K562 (cell line): ENCODE data around the gene LGALS8. TPM values are rescaled to one million over a fixed set of nuclear protein-coding genes. Genes with fewer than 3 reads are reported as not detected.
A peak's percentile ranks its signal among the peaks of the same experiment; 100 is the strongest.

Experiments
- CREB1 ChIP-seq, 2 experiments: sonication (generic) in 1 of 2; formaldehyde crosslinking in 1 of 2; IDR thresholded peaks; 2 replicates each; pipeline versions ENCODE4 v1.6.1 to v1.8.0; 2012 to 2022; ENCODE audit warnings: inconsistent platforms in 1 of 2, mild to moderate bottlenecking in 1 of 2, missing genetic modification reagents in 1 of 2, moderate library complexity in 1 of 2
- IFI16 ChIP-seq: fragments of 250-450 bp; sonication (Bioruptor Pico); IDR thresholded peaks from 2 replicates; pipeline ENCODE4 v2.1.2; 2022; ENCODE audit warnings: mild to moderate bottlenecking, inconsistent platforms
- KLF13 ChIP-seq: fragments of 450-650 bp; IDR thresholded peaks from 2 replicates; pipeline ENCODE4 v1.6.1; 2016; ENCODE audit warnings: missing genetic modification characterization, low read depth, mild to moderate bottlenecking, missing compliant biosample characterization, moderate library complexity, borderline replicate concordance
- MEF2D ChIP-seq: conservative IDR thresholded peaks from 2 replicates; pipeline ENCODE4 v1.6.1; 2016; ENCODE audit warnings: low read depth, missing genetic modification characterization, missing compliant biosample characterization
- PHTF2 ChIP-seq: fragments of 250-450 bp; sonication (Bioruptor Pico); IDR thresholded peaks from 2 replicates; pipeline ENCODE4 v1.5.0; 2021; ENCODE audit warnings: mild to moderate bottlenecking
- RAD21 ChIP-seq, 2 experiments: fragments of 250-450 bp in 1 of 2; fragments of 450-650 bp in 1 of 2; sonication (Bioruptor Pico) in 1 of 2; formaldehyde crosslinking in 1 of 2; IDR thresholded peaks in 1 of 2; conservative IDR thresholded peaks in 1 of 2; 2 replicates each; pipeline versions ENCODE4 v1.4.0 to v1.8.0; 2020 to 2022; ENCODE audit warnings: mild to moderate bottlenecking in 2 of 2, moderate library complexity in 1 of 2
- RBM17 ChIP-seq: fragments of 200-400 bp; formaldehyde crosslinking; IDR thresholded peaks from 2 replicates; pipeline ENCODE4 v1.6.1; 2017; ENCODE audit warnings: low read depth, mild to moderate bottlenecking, low read length, borderline replicate concordance
- SIN3B ChIP-seq: fragments of 450-650 bp; IDR thresholded peaks from 2 replicates; pipeline ENCODE4 v1.6.1; 2017; ENCODE audit warnings: low read depth, mild to moderate bottlenecking, moderate library complexity
- SRSF3 ChIP-seq: fragments of 200-400 bp; formaldehyde crosslinking; IDR thresholded peaks from 2 replicates; pipeline ENCODE4 v1.6.1; 2016; ENCODE audit warnings: mild to moderate bottlenecking, low read length, moderate library complexity; ENCODE audit not compliant: insufficient read depth
- SRSF7 ChIP-seq: fragments of 200-400 bp; formaldehyde crosslinking; optimal IDR thresholded peaks from 2 replicates; pipeline ENCODE3; 2017; ENCODE audit warnings: mild to moderate bottlenecking, low read depth, low read length
- ZFX ChIP-seq: sonication (generic); formaldehyde crosslinking; IDR thresholded peaks from 2 replicates; pipeline ENCODE4 v1.8.0; 2022; ENCODE audit warnings: mild to moderate bottlenecking, missing genetic modification reagents, moderate library complexity
- ZNF224 ChIP-seq: sonication (generic); formaldehyde crosslinking; IDR thresholded peaks from 2 replicates; pipeline ENCODE4 v1.8.0; 2022; ENCODE audit warnings: mild to moderate bottlenecking, missing genetic modification reagents
- polyA plus RNA-seq, 8 experiments: library from polyadenylated mRNA; depleted of rRNA in 4 of 8; stranded (reverse) in 5 of 8; unstranded in 3 of 8; fragments of >200 nt; fragmentation: Nextera tagmentation in 2 of 8; fragmentation: Illumina TruSeq in 1 of 8; extraction: Ambion mirVana in 2 of 8; extraction: Trizol in 1 of 8; gene quantifications; 2 replicates each; pipeline versions ENCODE4 v1.2.1 to v1.2.3, GENCODE V29; 2011 to 2014; ENCODE audit warnings: inconsistent platforms in 1 of 8, missing spikeins in 1 of 8
- total RNA-seq, 7 experiments: library from RNA; depleted of rRNA in 6 of 7; stranded (reverse); fragments of >200 nt in 6 of 7; fragmentation: Illumina TruSeq in 2 of 7; extraction: Trizol in 2 of 7; gene quantifications; 2 replicates each; pipeline versions ENCODE4 v1.2.1 to v1.2.3, GENCODE V29; 2011 to 2021; ENCODE audit warnings: low replicate concordance in 1 of 7
- TF ChIP-seq, protein P1 (sequence below): fragments of 250-450 bp; sonication (Bioruptor Pico); IDR thresholded peaks from 2 replicates; pipeline ENCODE4 v1.8.0; 2021; ENCODE audit warnings: borderline replicate concordance, mild to moderate bottlenecking, moderate library complexity; ENCODE audit not compliant: poor library complexity, severe bottlenecking
- TF ChIP-seq, protein P2 (sequence below): sonication (generic); formaldehyde crosslinking; IDR thresholded peaks from 2 replicates; pipeline ENCODE4 v1.8.1; 2023; ENCODE audit warnings: mild to moderate bottlenecking, missing genetic modification reagents
- TF ChIP-seq, protein P3 (sequence below), 2 experiments: fragments of 150-350 bp in 1 of 2; IDR thresholded peaks; 2 replicates each; pipeline ENCODE4 v1.6.1; 2012 to 2016; ENCODE audit warnings: low read depth in 2 of 2, low read length in 2 of 2, mild to moderate bottlenecking in 1 of 2, moderate library complexity in 1 of 2
- TF ChIP-seq, protein P4 (sequence below), 2 experiments: IDR thresholded peaks; 2 replicates each; pipeline ENCODE4 v1.6.1; 2012; ENCODE audit warnings: improper control_type of control experiment in 2 of 2, low read depth in 2 of 2, low read length in 2 of 2, borderline replicate concordance in 1 of 2

The LGALS8 gene
- total and polyA plus RNA-seq, 9 of the 15 experiments (the other 6 are each of a cell fraction or from before 2014, with no cell fraction given) = 57.4 to 87.7 (median 70.3) TPM

DNA sequence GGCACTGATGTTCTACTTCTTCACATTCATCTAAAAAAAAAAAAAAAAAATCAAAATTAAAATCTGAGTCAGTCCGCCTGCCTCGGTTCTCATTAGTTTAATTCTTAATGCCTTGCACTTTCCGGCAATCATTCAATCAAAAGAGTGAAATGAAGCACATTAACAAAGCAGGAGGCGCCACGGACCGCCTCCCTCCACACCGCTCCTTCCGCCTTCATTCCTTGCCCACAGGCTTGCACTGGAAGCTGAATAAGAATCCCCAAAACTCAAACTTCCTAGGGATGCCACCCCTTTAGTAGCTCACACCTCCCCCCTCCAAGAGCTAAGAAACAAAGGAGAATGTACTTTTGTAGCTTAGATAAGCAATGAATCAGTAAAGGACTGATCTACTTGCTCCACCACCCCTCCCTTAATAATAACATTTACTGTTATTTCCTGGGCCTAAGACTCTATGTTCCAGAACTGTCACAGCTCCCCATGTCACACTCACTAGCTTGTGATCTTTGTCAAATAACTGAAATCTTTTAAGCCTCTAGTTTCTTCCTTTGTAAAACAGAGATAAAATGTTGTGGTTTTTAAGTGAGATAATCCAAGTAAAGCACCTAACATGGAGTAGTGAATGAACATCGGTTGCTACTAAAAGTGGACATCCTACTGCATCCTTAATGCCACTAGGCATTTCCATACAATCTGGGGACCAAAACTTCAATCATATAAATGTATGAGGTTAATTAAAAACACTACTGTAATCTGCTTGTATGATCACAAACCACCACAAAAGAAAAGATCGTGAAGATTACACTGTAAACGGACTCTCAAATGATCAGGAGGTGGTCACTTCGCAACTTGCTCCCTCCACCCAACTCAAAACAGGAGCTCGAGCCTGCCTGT lies 27.4 kb downstream of the LGALS8 start (continued):
- TF ChIP-seq SRSF3 (no peak), IFI16 (CRISPR knock-in tag) (no peak), RBM17 (no peak), CREB1 (IDR thresholded peaks at IDR 0.05) (no peak), CREB1 (CRISPR knock-in tag; IDR thresholded peaks at IDR 0.05) (no peak), MEF2D (tag) (peak; percentile 61; the same call in 1 of the 2 replicates), KLF13 (tag) (no peak), PHTF2 (no peak), RAD21 (CRISPR knock-in tag; conservative IDR thresholded peaks at IDR 0.05 in 1 of 2, IDR thresholded peaks at IDR 0.05 in 1 of 2) (0 out of 4 replicates have a peak, but pooled peaks of 1 of the 2 experiments have one; percentile 8), SRSF7 (no peak), ZNF224 (CRISPR knock-in tag) (no peak), SIN3B (no peak), ZFX (CRISPR knock-in tag) (no peak)
- TF ChIP-seq, protein P1, sequence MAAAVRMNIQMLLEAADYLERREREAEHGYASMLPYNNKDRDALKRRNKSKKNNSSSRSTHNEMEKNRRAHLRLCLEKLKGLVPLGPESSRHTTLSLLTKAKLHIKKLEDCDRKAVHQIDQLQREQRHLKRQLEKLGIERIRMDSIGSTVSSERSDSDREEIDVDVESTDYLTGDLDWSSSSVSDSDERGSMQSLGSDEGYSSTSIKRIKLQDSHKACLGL = no peak
- TF ChIP-seq, protein P2, sequence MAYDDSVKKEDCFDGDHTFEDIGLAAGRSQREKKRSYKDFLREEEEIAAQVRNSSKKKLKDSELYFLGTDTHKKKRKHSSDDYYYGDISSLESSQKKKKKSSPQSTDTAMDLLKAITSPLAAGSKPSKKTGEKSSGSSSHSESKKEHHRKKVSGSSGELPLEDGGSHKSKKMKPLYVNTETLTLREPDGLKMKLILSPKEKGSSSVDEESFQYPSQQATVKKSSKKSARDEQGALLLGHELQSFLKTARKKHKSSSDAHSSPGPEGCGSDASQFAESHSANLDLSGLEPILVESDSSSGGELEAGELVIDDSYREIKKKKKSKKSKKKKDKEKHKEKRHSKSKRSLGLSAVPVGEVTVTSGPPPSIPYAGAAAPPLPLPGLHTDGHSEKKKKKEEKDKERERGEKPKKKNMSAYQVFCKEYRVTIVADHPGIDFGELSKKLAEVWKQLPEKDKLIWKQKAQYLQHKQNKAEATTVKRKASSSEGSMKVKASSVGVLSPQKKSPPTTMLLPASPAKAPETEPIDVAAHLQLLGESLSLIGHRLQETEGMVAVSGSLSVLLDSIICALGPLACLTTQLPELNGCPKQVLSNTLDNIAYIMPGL (CRISPR knock-in tag) = no peak
- TF ChIP-seq, protein P3, sequence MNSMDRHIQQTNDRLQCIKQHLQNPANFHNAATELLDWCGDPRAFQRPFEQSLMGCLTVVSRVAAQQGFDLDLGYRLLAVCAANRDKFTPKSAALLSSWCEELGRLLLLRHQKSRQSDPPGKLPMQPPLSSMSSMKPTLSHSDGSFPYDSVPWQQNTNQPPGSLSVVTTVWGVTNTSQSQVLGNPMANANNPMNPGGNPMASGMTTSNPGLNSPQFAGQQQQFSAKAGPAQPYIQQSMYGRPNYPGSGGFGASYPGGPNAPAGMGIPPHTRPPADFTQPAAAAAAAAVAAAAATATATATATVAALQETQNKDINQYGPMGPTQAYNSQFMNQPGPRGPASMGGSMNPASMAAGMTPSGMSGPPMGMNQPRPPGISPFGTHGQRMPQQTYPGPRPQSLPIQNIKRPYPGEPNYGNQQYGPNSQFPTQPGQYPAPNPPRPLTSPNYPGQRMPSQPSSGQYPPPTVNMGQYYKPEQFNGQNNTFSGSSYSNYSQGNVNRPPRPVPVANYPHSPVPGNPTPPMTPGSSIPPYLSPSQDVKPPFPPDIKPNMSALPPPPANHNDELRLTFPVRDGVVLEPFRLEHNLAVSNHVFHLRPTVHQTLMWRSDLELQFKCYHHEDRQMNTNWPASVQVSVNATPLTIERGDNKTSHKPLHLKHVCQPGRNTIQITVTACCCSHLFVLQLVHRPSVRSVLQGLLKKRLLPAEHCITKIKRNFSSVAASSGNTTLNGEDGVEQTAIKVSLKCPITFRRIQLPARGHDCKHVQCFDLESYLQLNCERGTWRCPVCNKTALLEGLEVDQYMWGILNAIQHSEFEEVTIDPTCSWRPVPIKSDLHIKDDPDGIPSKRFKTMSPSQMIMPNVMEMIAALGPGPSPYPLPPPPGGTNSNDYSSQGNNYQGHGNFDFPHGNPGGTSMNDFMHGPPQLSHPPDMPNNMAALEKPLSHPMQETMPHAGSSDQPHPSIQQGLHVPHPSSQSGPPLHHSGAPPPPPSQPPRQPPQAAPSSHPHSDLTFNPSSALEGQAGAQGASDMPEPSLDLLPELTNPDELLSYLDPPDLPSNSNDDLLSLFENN (IDR thresholded peaks at IDR 0.05; ENCODE audit: low read depth in 2 of 2, low read length in 2 of 2) = no peak
- TF ChIP-seq, protein P4, sequence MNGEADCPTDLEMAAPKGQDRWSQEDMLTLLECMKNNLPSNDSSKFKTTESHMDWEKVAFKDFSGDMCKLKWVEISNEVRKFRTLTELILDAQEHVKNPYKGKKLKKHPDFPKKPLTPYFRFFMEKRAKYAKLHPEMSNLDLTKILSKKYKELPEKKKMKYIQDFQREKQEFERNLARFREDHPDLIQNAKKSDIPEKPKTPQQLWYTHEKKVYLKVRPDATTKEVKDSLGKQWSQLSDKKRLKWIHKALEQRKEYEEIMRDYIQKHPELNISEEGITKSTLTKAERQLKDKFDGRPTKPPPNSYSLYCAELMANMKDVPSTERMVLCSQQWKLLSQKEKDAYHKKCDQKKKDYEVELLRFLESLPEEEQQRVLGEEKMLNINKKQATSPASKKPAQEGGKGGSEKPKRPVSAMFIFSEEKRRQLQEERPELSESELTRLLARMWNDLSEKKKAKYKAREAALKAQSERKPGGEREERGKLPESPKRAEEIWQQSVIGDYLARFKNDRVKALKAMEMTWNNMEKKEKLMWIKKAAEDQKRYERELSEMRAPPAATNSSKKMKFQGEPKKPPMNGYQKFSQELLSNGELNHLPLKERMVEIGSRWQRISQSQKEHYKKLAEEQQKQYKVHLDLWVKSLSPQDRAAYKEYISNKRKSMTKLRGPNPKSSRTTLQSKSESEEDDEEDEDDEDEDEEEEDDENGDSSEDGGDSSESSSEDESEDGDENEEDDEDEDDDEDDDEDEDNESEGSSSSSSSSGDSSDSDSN (IDR thresholded peaks at IDR 0.05; ENCODE audit: borderline replicate concordance in 1 of 2, low read depth in 2 of 2, low read length in 2 of 2) = no peak
